HG02885 (cell line): Measurements from ENCODE around the gene FBXO39.
"Not testable (repeated sequence)": the region's sequence is repeated elsewhere in the genome, so short reads cannot be mapped to it uniquely, and the experiment has no call there.

ENCODE experiments used
- ATAC-seq: cut with Tn5 transposase; IDR thresholded peaks from one replicate; pipeline ENCODE4 v1.9.1; 2021; ENCODE audit warnings: mild to moderate bottlenecking; ENCODE audit not compliant: unreplicated experiment, poor library complexity

The FBXO39 gene

GRCh38 chr17:6775871-6776405 is at the start of gene FBXO39:
Gene FBXO39 (plus strand): TSS chr17:6776215. CDS start chr17:6779869, 3,654 bp downstream.
- ATAC-seq = no peak

- ATAC-seq = no peak
Observed at GRCh38 chr17:6729531-6729930, 46.5 kb upstream of the FBXO39 start.

- ATAC-seq = not testable (repeated sequence)
Observed at GRCh38 chr17:6746665-6747064, 29.4 kb upstream of the FBXO39 start.

GRCh38 chr17:6748617-6749016 is 27.4 kb upstream of the FBXO39 start:
- ATAC-seq = no peak

- ATAC-seq = no peak
Observed at GRCh38 chr17:6749519-6749918, 26.5 kb upstream of the FBXO39 start.

- ATAC-seq = no peak
Observed at GRCh38 chr17:6752068-6752909, 23.7 kb upstream of the FBXO39 start.

- no peak for ATAC-seq
Observed at GRCh38 chr17:6753006-6753445, 23.0 kb upstream of the FBXO39 start.

GRCh38 chr17:6753546-6753945 is 22.5 kb upstream of the FBXO39 start:
- ATAC-seq = no peak

- ATAC-seq = no peak
Observed at GRCh38 chr17:6755281-6755680, 20.7 kb upstream of the FBXO39 start.

- ATAC-seq = no peak
Observed at GRCh38 chr17:6755731-6756184, 20.3 kb upstream of the FBXO39 start, which contains the start of gene XAF1. Gene XAF1 (plus strand): TSS chr17:6756046. CDS start chr17:6756079, 33 bp downstream.

- ATAC-seq = no peak
Observed at GRCh38 chr17:6756425-6757031, 19.5 kb upstream of the FBXO39 start.

- no peak for ATAC-seq
Observed at GRCh38 chr17:6757747-6758146, 18.3 kb upstream of the FBXO39 start.

GRCh38 chr17:6761779-6762178 is 14.2 kb upstream of the FBXO39 start:
- ATAC-seq = no peak

GRCh38 chr17:6768447-6768846 is 7.6 kb upstream of the FBXO39 start:
- ATAC-seq = no peak

- no peak for ATAC-seq
Observed at GRCh38 chr17:6772016-6772415, 4.0 kb upstream of the FBXO39 start.

GRCh38 chr17:6774906-6775305 is 1.1 kb upstream of the FBXO39 start:
- ATAC-seq = not testable (repeated sequence)

GRCh38 chr17:6779411-6779810 is 3.4 kb downstream of the FBXO39 start:
- ATAC-seq = no peak

- ATAC-seq = no peak
Observed at GRCh38 chr17:6780001-6780400, 4.0 kb downstream of the FBXO39 start.

GRCh38 chr17:6780886-6781285 is 4.9 kb downstream of the FBXO39 start:
- ATAC-seq = no peak

- ATAC-seq = no peak
Observed at GRCh38 chr17:6782244-6782643, 6.2 kb downstream of the FBXO39 start.

GRCh38 chr17:6786618-6787017 is 10.6 kb downstream of the FBXO39 start:
- ATAC-seq = no peak
